Osteoblast (primary cell): ENCODE measurements around the gene PLCB2. TPM values are rescaled to one million over a fixed set of nuclear protein-coding genes. Genes with fewer than 3 reads are reported as not detected.
A peak's percentile ranks its signal among the peaks of the same experiment; 100 is the strongest.

Experiments used
- DNase-seq: peaks from one replicate; pipeline ENCODE4 v3.0.0; 2011; ENCODE audit warnings: low spot score, mixed read lengths; ENCODE audit not compliant: insufficient read length; ENCODE audit errors: missing footprints
- H2AFZ ChIP-seq: 2 replicates; pipeline ENCODE4 v1.6.0; 2011; ENCODE audit warnings: mild to moderate bottlenecking, low read length
- H3K27ac ChIP-seq: 2 replicates; pipeline ENCODE4 v1.5.1; 2011; ENCODE audit warnings: mild to moderate bottlenecking, low read depth, low read length, moderate library complexity
- H3K27me3 ChIP-seq: 2 replicates; pipeline ENCODE4 v1.6.0; 2012; ENCODE audit warnings: mild to moderate bottlenecking, control low read depth, inconsistent platforms, low read length, moderate library complexity; ENCODE audit not compliant: insufficient read depth
- H3K36me3 ChIP-seq: 2 replicates; pipeline ENCODE4 v1.5.1; 2011; ENCODE audit warnings: mild to moderate bottlenecking, low read length, control low read depth, moderate library complexity; ENCODE audit not compliant: insufficient read depth
- H3K4me1 ChIP-seq: 2 replicates; pipeline ENCODE4 v1.5.1; 2011; ENCODE audit warnings: mild to moderate bottlenecking, low read length, control low read depth, moderate library complexity; ENCODE audit not compliant: insufficient read depth
- H3K4me2 ChIP-seq: 2 replicates; pipeline ENCODE4 v1.6.0; 2011; ENCODE audit warnings: mild to moderate bottlenecking, low read length; ENCODE audit not compliant: insufficient read depth
- H3K4me3 ChIP-seq: fragments of 200-600 bp; sonication (generic); 3 replicates; pipeline ENCODE4 v1.5.1; 2012; ENCODE audit warnings: mild to moderate bottlenecking, low read length, inconsistent platforms; ENCODE audit not compliant: insufficient read depth
- H3K79me2 ChIP-seq: 2 replicates; pipeline ENCODE4 v1.6.0; 2012; ENCODE audit warnings: mild to moderate bottlenecking, low read length, control low read depth, inconsistent platforms; ENCODE audit not compliant: insufficient read depth
- H3K9me3 ChIP-seq: 2 replicates; pipeline ENCODE4 v1.5.1; 2011; ENCODE audit warnings: low read depth, low read length, control low read depth
- H4K20me1 ChIP-seq: 2 replicates; pipeline ENCODE4 v1.6.0; 2012; ENCODE audit warnings: mild to moderate bottlenecking, low read length, control low read depth; ENCODE audit not compliant: insufficient read depth
- total RNA-seq: library from RNA; depleted of rRNA; stranded (reverse); fragments of >200 nt; gene quantifications from 2 replicates; pipeline ENCODE4 v1.2.3, GENCODE V29; 2012
- TF ChIP-seq, protein P1 (sequence below): IDR thresholded peaks from 2 replicates; pipeline ENCODE4 v1.5.1; 2011; ENCODE audit warnings: mild to moderate bottlenecking, low read depth, low read length, moderate library complexity; ENCODE audit errors: extremely low read depth

Gene PLCB2
- total RNA-seq, 1 donor = under 0.01 TPM

DNA sequence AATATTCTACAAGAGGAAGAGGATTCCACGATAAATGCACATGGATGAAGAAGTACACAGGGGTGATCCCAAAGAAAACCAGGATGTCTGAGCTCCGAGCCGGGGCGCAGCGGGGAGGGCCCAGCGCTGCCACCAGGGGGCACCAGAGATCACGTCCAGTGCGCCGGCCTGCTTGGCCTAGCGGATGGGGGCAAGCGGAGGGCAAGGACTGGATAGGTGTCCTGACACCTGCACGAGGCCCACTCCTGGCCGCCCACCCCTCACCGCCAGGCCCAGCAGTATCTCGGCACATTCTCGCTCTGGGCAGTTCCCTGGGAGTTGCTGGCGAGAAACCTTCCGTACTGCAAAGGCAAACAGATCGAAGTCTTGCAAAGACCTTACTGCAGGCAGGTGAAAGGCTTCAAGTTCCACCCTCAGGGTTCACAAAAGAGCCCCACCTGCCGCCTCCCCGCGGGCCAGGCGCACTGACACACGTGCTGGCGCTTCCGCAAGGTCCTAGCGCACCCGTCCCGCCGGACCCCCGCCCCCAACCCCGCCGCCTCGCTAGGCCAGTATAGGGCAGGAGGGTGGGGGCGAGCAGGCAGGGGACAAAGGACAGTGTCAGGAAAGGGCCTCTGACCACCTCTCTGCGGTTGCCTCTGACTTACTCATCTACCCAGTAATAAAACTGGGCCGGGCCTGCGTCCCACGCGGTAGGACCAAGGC lies 28.1 kb downstream of the PLCB2 start:
- Histone ChIP-seq H3K9me3 (no peaks in the 10 kb centered on the region), H4K20me1 (no peaks in the 10 kb centered on the region), H3K4me1 (no peaks in the 10 kb centered on the region), H3K27ac (no peak overlapping the region), H3K79me2 (no peaks in the 10 kb centered on the region), H3K27me3 (peaks cover 56% of the 10 kb centered on the region), H3K4me3 (no peak overlapping the region), H3K36me3 (no peaks in the 10 kb centered on the region), H3K4me2 (no peak overlapping the region), H2AFZ (no peak overlapping the region)
- DNase-seq = peak; percentile 100
- TF ChIP-seq, protein P1, sequence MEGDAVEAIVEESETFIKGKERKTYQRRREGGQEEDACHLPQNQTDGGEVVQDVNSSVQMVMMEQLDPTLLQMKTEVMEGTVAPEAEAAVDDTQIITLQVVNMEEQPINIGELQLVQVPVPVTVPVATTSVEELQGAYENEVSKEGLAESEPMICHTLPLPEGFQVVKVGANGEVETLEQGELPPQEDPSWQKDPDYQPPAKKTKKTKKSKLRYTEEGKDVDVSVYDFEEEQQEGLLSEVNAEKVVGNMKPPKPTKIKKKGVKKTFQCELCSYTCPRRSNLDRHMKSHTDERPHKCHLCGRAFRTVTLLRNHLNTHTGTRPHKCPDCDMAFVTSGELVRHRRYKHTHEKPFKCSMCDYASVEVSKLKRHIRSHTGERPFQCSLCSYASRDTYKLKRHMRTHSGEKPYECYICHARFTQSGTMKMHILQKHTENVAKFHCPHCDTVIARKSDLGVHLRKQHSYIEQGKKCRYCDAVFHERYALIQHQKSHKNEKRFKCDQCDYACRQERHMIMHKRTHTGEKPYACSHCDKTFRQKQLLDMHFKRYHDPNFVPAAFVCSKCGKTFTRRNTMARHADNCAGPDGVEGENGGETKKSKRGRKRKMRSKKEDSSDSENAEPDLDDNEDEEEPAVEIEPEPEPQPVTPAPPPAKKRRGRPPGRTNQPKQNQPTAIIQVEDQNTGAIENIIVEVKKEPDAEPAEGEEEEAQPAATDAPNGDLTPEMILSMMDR = peak; percentile 89

DNA sequence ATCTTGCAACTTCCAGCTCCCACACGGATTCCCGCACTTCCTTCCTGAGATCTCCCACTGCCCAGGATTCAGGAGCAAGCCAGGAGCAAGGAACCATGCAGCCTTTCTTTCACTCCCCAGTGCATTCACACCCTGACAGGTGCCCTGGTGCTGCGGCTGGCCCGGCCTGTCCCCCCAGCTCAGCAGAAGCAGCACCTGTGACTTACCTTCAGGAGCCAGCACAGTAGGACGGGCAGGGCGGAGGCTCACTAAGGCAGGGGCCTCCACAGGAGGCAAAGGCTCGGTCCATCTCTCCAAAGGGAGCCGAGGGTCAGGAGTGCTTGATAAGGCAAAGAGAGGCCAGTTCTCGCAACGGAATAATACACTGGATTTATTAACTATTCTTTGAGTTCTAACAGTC lies 29.7 kb downstream of the PLCB2 start:
- H2AFZ ChIP-seq = peak overlapping the region; percentile 84
- no peak overlapping the region for H3K4me3 ChIP-seq
- no peaks in the 10 kb centered on the region for H3K79me2 ChIP-seq
- H3K27ac ChIP-seq = no peak overlapping the region
- TF ChIP-seq, protein P1 = no peak
- DNase-seq = no peak
- H3K4me1 ChIP-seq = peaks cover 3% of the 10 kb centered on the region
- no peaks in the 10 kb centered on the region for H4K20me1 ChIP-seq
- peaks cover 42% of the 10 kb centered on the region for H3K27me3 ChIP-seq
- H3K9me3 ChIP-seq = no peaks in the 10 kb centered on the region
- peak overlapping the region; percentile 74 for H3K4me2 ChIP-seq
- no peaks in the 10 kb centered on the region for H3K36me3 ChIP-seq

DNA sequence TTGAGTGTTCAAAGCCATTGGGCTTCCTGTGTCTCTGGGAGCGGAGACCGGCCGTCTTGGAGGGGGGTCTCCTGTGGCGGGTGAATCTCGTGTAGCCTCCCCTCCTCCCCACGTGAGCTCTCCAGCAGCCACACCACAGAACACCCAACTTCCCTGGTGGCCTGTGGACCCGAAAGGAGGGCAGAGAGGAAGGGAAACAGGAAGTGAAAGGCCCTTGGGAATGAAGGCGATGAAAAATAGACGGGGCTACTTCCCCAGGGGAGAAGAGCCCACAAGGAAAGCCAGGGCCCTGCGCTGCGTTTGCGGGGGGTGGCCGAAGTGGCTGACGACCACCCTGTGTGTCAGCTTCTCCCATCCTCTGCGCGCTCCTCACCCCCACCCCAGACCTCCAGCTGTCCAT lies 30.3 kb downstream of the PLCB2 start:
- Histone ChIP-seq H3K27me3 (peaks cover 37% of the 10 kb centered on the region), H3K9me3 (no peaks in the 10 kb centered on the region), H2AFZ (peak overlapping the region; percentile 84), H4K20me1 (no peaks in the 10 kb centered on the region), H3K79me2 (no peaks in the 10 kb centered on the region), H3K36me3 (no peaks in the 10 kb centered on the region), H3K4me3 (peak overlapping the region; percentile 60), H3K4me1 (peaks cover 3% of the 10 kb centered on the region), H3K27ac (no peak overlapping the region), H3K4me2 (peak overlapping the region; percentile 74)
- no peak for DNase-seq
- TF ChIP-seq, protein P1 = no peak

DNA sequence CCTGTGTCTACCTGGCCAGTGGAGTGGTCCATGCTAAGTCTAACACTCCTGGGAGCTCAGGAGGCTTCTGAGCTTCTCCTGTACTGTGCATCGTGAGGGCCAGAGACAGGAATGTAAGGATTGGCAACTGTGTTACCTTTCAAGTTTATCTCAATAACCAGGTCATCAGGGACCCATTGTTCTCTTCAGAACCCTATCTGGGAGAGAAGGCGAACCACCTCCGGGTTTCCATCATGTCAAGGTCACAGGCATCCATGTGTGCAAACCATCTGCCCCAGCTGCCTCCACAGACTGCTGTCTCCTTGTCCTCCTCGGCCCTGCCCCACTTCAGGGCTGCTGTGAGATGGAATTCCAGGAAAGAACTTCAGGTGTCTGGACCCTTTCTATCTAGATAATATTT lies 30.8 kb downstream of the PLCB2 start:
- Histone ChIP-seq H3K36me3 (no peaks in the 10 kb centered on the region), H3K79me2 (no peaks in the 10 kb centered on the region), H3K27me3 (peaks cover 32% of the 10 kb centered on the region), H3K4me3 (no peak overlapping the region), H2AFZ (no peak overlapping the region), H3K4me1 (peaks cover 3% of the 10 kb centered on the region), H3K9me3 (no peaks in the 10 kb centered on the region), H4K20me1 (no peaks in the 10 kb centered on the region), H3K27ac (no peak overlapping the region), H3K4me2 (no peak overlapping the region)
- TF ChIP-seq, protein P1 = no peak
- DNase-seq = no peak
